K562 (cell line): ENCODE measurements around the gene KIFC3. TPM values are rescaled to one million over a fixed set of nuclear protein-coding genes. Genes with fewer than 3 reads are reported as not detected.

Experiments
- AFF4 ChIP-seq: sonication (generic); formaldehyde crosslinking; IDR thresholded peaks from 2 replicates; pipeline ENCODE4 v1.8.0; 2023; ENCODE audit warnings: mild to moderate bottlenecking, missing genetic modification reagents
- ARID2 ChIP-seq: fragments of 450-650 bp; IDR thresholded peaks from 2 replicates; pipeline ENCODE4 v1.6.1; 2017; ENCODE audit warnings: antibody characterized with exemption, mild to moderate bottlenecking
- COPS2 ChIP-seq: fragments of 450-650 bp; conservative IDR thresholded peaks from 2 replicates; pipeline ENCODE4 v1.6.1; 2016; ENCODE audit warnings: mild to moderate bottlenecking, moderate library complexity
- ETV1 ChIP-seq: fragments of 450-650 bp; conservative IDR thresholded peaks from 2 replicates; pipeline ENCODE4 v1.6.1; 2016; ENCODE audit warnings: missing genetic modification characterization, control low read depth, low read depth, missing compliant biosample characterization
- EWSR1 ChIP-seq: fragments of 450-650 bp; IDR thresholded peaks from 2 replicates; pipeline ENCODE4 v1.6.1; 2018; ENCODE audit warnings: borderline replicate concordance, mild to moderate bottlenecking, low read depth, moderate library complexity; ENCODE audit not compliant: partially characterized antibody
- FOXA1 ChIP-seq: fragments of 450-650 bp; IDR thresholded peaks from 2 replicates; pipeline ENCODE4 v1.6.1; 2016; ENCODE audit warnings: mild to moderate bottlenecking, borderline replicate concordance
- FOXP1 ChIP-seq: sonication (generic); formaldehyde crosslinking; IDR thresholded peaks from 2 replicates; pipeline ENCODE4 v1.8.0; 2022; ENCODE audit warnings: mild to moderate bottlenecking, missing genetic modification reagents
- FUS ChIP-seq: fragments of 200-400 bp; formaldehyde crosslinking; optimal IDR thresholded peaks from 2 replicates; pipeline ENCODE3; 2017; ENCODE audit warnings: low read depth, low read length
- GATAD2A ChIP-seq: fragments of 450-650 bp; IDR thresholded peaks from 2 replicates; pipeline ENCODE4 v1.6.1; 2017
- HBP1 ChIP-seq: fragments of 450-650 bp; formaldehyde crosslinking; IDR thresholded peaks from 2 replicates; pipeline ENCODE4 v1.4.0; 2022; ENCODE audit warnings: missing genetic modification characterization
- HDGF ChIP-seq: fragments of 450-650 bp; IDR thresholded peaks from 2 replicates; pipeline ENCODE4 v1.6.1; 2016
- HOMEZ ChIP-seq: fragments of 250-450 bp; sonication (Bioruptor Pico); IDR thresholded peaks from 2 replicates; pipeline ENCODE4 v1.4.0; 2020; ENCODE audit warnings: mild to moderate bottlenecking, moderate library complexity
- KDM1A ChIP-seq, 2 experiments: fragments of 450-650 bp; IDR thresholded peaks; 2 replicates each; pipeline ENCODE4 v1.6.1; 2016; ENCODE audit warnings: mild to moderate bottlenecking in 2 of 2
- MAFG ChIP-seq: fragments of 450-650 bp; conservative IDR thresholded peaks from 2 replicates; pipeline ENCODE4 v1.6.1; 2016; ENCODE audit warnings: missing genetic modification characterization, missing compliant biosample characterization
- PRMT5 ChIP-seq: sonication (generic); formaldehyde crosslinking; IDR thresholded peaks from 2 replicates; pipeline ENCODE4 v1.5.0; 2020; ENCODE audit warnings: missing genetic modification reagents
- RBM22 ChIP-seq: fragments of 200-400 bp; formaldehyde crosslinking; IDR thresholded peaks from 2 replicates; pipeline ENCODE4 v1.6.1; 2018; ENCODE audit warnings: low read length, low read depth; ENCODE audit not compliant: poor library complexity, severe bottlenecking
- STAT5B ChIP-seq: fragments of 250-450 bp; sonication (Bioruptor Pico); IDR thresholded peaks from 2 replicates; pipeline ENCODE4 v1.8.0; 2021; ENCODE audit warnings: mild to moderate bottlenecking, inconsistent platforms
- TCF15 ChIP-seq: fragments of 250-450 bp; sonication (Bioruptor Pico); IDR thresholded peaks from 2 replicates; pipeline ENCODE4 v1.8.0; 2022; ENCODE audit warnings: moderate library complexity, mild to moderate bottlenecking, inconsistent platforms
- TSC22D4 ChIP-seq: fragments of 450-650 bp; IDR thresholded peaks from 2 replicates; pipeline ENCODE4 v1.6.1; 2016; ENCODE audit warnings: missing genetic modification characterization, missing biosample characterization, control low read depth
- ZC3H4 ChIP-seq: sonication (generic); formaldehyde crosslinking; IDR thresholded peaks from 2 replicates; pipeline ENCODE4 v1.9.0; 2021; ENCODE audit warnings: missing genetic modification reagents, borderline replicate concordance
- ZNF280A ChIP-seq: fragments of 450-650 bp; IDR thresholded peaks from 2 replicates; pipeline ENCODE4 v1.6.1; 2018; ENCODE audit warnings: mild to moderate bottlenecking, low read depth; ENCODE audit not compliant: partially characterized antibody
- ZNF57 ChIP-seq: fragments of 450-650 bp; formaldehyde crosslinking; IDR thresholded peaks from 2 replicates; pipeline ENCODE4 v1.4.0; 2020; ENCODE audit warnings: mild to moderate bottlenecking, moderate library complexity
- polyA plus RNA-seq, 8 experiments: library from polyadenylated mRNA; depleted of rRNA in 4 of 8; stranded (reverse) in 5 of 8; unstranded in 3 of 8; fragments of >200 nt; fragmentation: Nextera tagmentation in 2 of 8; fragmentation: Illumina TruSeq in 1 of 8; extraction: Ambion mirVana in 2 of 8; extraction: Trizol in 1 of 8; gene quantifications; 2 replicates each; pipeline versions ENCODE4 v1.2.1 to v1.2.3, GENCODE V29; 2011 to 2014; ENCODE audit warnings: inconsistent platforms in 1 of 8, missing spikeins in 1 of 8
- total RNA-seq, 7 experiments: library from RNA; depleted of rRNA in 6 of 7; stranded (reverse); fragments of >200 nt in 6 of 7; fragmentation: Illumina TruSeq in 2 of 7; extraction: Trizol in 2 of 7; gene quantifications; 2 replicates each; pipeline versions ENCODE4 v1.2.1 to v1.2.3, GENCODE V29; 2011 to 2021; ENCODE audit warnings: low replicate concordance in 1 of 7

The KIFC3 gene
- total and polyA plus RNA-seq, 9 of the 15 experiments (the other 6 are each of a cell fraction or from before 2014, with no cell fraction given): 0.23 to 105 (median 26.2) TPM

- no peak for TF ChIP-seq FOXA1
- no peak for TF ChIP-seq ZC3H4 (CRISPR knock-in tag)
- no peak for TF ChIP-seq TSC22D4 (tag)
- TF ChIP-seq ARID2: peak; percentile 74; the same call in 1 of the 2 replicates
- no peak for TF ChIP-seq COPS2
- no peak for TF ChIP-seq RBM22
- no peak for TF ChIP-seq ZNF57 (CRISPR knock-in tag)
- no peak for TF ChIP-seq GATAD2A
- TF ChIP-seq TCF15 (CRISPR knock-in tag): no peak
- peak; percentile 20 to 64; a peak in 2 of 4 replicates for TF ChIP-seq KDM1A (IDR thresholded peaks at IDR 0.05)
- TF ChIP-seq FOXP1: no peak
- no peak for TF ChIP-seq FUS
- TF ChIP-seq HBP1: no peak
- TF ChIP-seq STAT5B (CRISPR knock-in tag): no peak
- no peak for TF ChIP-seq ETV1 (tag)
- TF ChIP-seq HOMEZ (CRISPR knock-in tag): no peak
- TF ChIP-seq EWSR1: no peak
- no peak for TF ChIP-seq MAFG (tag)
- TF ChIP-seq HDGF: 0 out of 2 replicates have a peak, but pooled peaks have one; percentile 39
- TF ChIP-seq ZNF280A: no peak
- no peak for TF ChIP-seq AFF4
- no peak for TF ChIP-seq PRMT5 (CRISPR knock-in tag)
These were observed 82.1 kb downstream of the KIFC3 start (continued) for GRCh38 chr16:57720142-57720575.
